Frontal cortex (tissue), 4 donors: ENCODE results near the gene KCNJ18. TPM values are rescaled to one million over a fixed set of nuclear protein-coding genes. Genes with fewer than 3 reads are reported as not detected.
"Not testable (repeated sequence)": the region's sequence is repeated elsewhere in the genome, so short reads cannot be mapped to it uniquely, and the experiment has no call there.

Source experiments
- DNase-seq, 2 donors: peaks; one replicate each; pipeline ENCODE4 v3.0.0; 2012; ENCODE audit warnings: low spot score in 2 of 2
- FAIRE-seq: peaks from 2 replicates; lab custom pipeline; 2012; peaks lifted over from hg19 to GRCh38; lab: Jason Lieb, UNC
- total RNA-seq: library from RNA; depleted of rRNA; stranded (reverse); fragments of >200 nt; gene quantifications from one replicate; pipeline ENCODE4 v1.2.3, GENCODE V29; 2014
- donor health status: control.
- donor health status: control.
- donor health status: control.

KCNJ18 gene
- total RNA-seq, 1 donor from 2014 or later = not detected

- not testable (repeated sequence) for FAIRE-seq, DNase-seq
These were observed 10.2 kb upstream of the KCNJ18 start for GRCh38 chr17:21682130-21682529.

GRCh38 chr17:21683142-21683712 lies 9.1 kb upstream of the KCNJ18 start:
- not testable (repeated sequence) for DNase-seq, FAIRE-seq

GRCh38 chr17:21683897-21684296 lies 8.4 kb upstream of the KCNJ18 start:
- DNase-seq, FAIRE-seq: not testable (repeated sequence)

- DNase-seq, FAIRE-seq: not testable (repeated sequence)
These were observed 7.9 kb upstream of the KCNJ18 start for GRCh38 chr17:21684384-21684783.

GRCh38 chr17:21685061-21685795 lies 7.1 kb upstream of the KCNJ18 start:
- FAIRE-seq, DNase-seq: not testable (repeated sequence)

GRCh38 chr17:21686165-21687015 lies 5.9 kb upstream of the KCNJ18 start:
- FAIRE-seq = no peak
- no peak for DNase-seq

- FAIRE-seq = no peak
These were observed 5.0 kb upstream of the KCNJ18 start for GRCh38 chr17:21687136-21687953.

GRCh38 chr17:21688293-21688949 lies 3.9 kb upstream of the KCNJ18 start:
- DNase-seq = no peak
- FAIRE-seq = no peak

More at GRCh38 chr17:21687136-21687953, 5.0 kb upstream of the KCNJ18 start:
- DNase-seq = no peak

- DNase-seq = no peak
- no peak for FAIRE-seq
These were observed 2.7 kb upstream of the KCNJ18 start for GRCh38 chr17:21689604-21690003.

- not testable (repeated sequence) for FAIRE-seq, DNase-seq
These were observed 1.5 kb upstream of the KCNJ18 start for GRCh38 chr17:21690811-21691210.

GRCh38 chr17:21691481-21691880 lies 842 bp upstream of the KCNJ18 start:
- FAIRE-seq, DNase-seq: not testable (repeated sequence)

- not testable (repeated sequence) for FAIRE-seq
These were observed 362 bp downstream of the KCNJ18 start for GRCh38 chr17:21692704-21693065.

GRCh38 chr17:21693391-21693796 lies 1.1 kb downstream of the KCNJ18 start:
- FAIRE-seq = not testable (repeated sequence)

More at GRCh38 chr17:21692704-21693065, 362 bp downstream of the KCNJ18 start:
- DNase-seq = not testable (repeated sequence)

GRCh38 chr17:21693937-21694336 lies 1.6 kb downstream of the KCNJ18 start:
- not testable (repeated sequence) for FAIRE-seq, DNase-seq

More at GRCh38 chr17:21693391-21693796, 1.1 kb downstream of the KCNJ18 start:
- DNase-seq = not testable (repeated sequence)

GRCh38 chr17:21696227-21696626 lies 3.9 kb downstream of the KCNJ18 start:
- not testable (repeated sequence) for DNase-seq, FAIRE-seq

- DNase-seq, FAIRE-seq: not testable (repeated sequence)
These were observed 4.7 kb downstream of the KCNJ18 start for GRCh38 chr17:21696842-21697507.

- DNase-seq, FAIRE-seq: not testable (repeated sequence)
These were observed 5.2 kb downstream of the KCNJ18 start for GRCh38 chr17:21697508-21697860.

GRCh38 chr17:21698437-21699075 lies 6.2 kb downstream of the KCNJ18 start:
- FAIRE-seq, DNase-seq: not testable (repeated sequence)
